ENCODE data around the gene SYT8. TPM values are rescaled to one million over a fixed set of nuclear protein-coding genes. Genes with fewer than 3 reads are reported as not detected.

The SYT8 gene
- total RNA-seq, 4 donors from 2014 or later = not detected

GRCh38 chr11:1826552-1827094, 8.2 kb upstream of the SYT8 start:
- Histone ChIP-seq H3K36me3 (no peaks in the 10 kb centered on the region), H3K27me3 (no peaks in the 10 kb centered on the region), H3K9me3 (no peaks in the 10 kb centered on the region), H3K4me3 (no peak overlapping the region), H3K27ac (no peak overlapping the region), H3K4me1 (no peaks in the 10 kb centered on the region)
- in situ Hi-C loops (cut with MboI; ENCODE audit: low sequenced_read_pairs in 4 of 4) = loop anchor here in 2 of 4 donors (5.0 to 10.0 kb wide), 2 partner anchors 129 to 132 kb away; partner anchors contain the start of gene KRTAP5-6 (in 2 of the 2)
- DNase-seq (no peak), ATAC-seq (no peak)
- TF ChIP-seq CTCF (IDR thresholded peaks at IDR 0.05 in 4 of 5, conservative IDR thresholded peaks at IDR 0.05 in 1 of 5) = no peak
- TF ChIP-seq POLR2A (IDR thresholded peaks at IDR 0.05) = no peak
- intact Hi-C loops (cut with DNase I; ENCODE audit: low total_unique reads) = no loop called here

GRCh38 chr11:1827095-1827813, 7.5 kb upstream of the SYT8 start:
- H3K4me1 ChIP-seq = no peaks in the 10 kb centered on the region

GRCh38 chr11:1827931-1828330, 6.9 kb upstream of the SYT8 start:
- no peaks in the 10 kb centered on the region for H3K36me3 ChIP-seq
- in situ Hi-C loops (cut with MboI; ENCODE audit: low sequenced_read_pairs in 4 of 4) (loop anchor here in 2 of 4 donors (5.0 to 10.0 kb wide), 2 partner anchors 131 to 133 kb away; partner anchors contain the start of gene KRTAP5-6 (in 2 of the 2)), intact Hi-C loops (cut with DNase I; ENCODE audit: low total_unique reads) (no loop called here)
- H3K27ac ChIP-seq = no peak overlapping the region
- ATAC-seq = no peak
- no peaks in the 10 kb centered on the region for H3K4me1 ChIP-seq
- H3K4me3 ChIP-seq = no peak overlapping the region
- TF ChIP-seq CTCF (IDR thresholded peaks at IDR 0.05 in 4 of 5, conservative IDR thresholded peaks at IDR 0.05 in 1 of 5) = no peak
- no peak for TF ChIP-seq POLR2A (IDR thresholded peaks at IDR 0.05)
- no peaks in the 10 kb centered on the region for H3K9me3 ChIP-seq
- no peaks in the 10 kb centered on the region for H3K27me3 ChIP-seq
- no peak for DNase-seq

More at GRCh38 chr11:1827095-1827813, 7.5 kb upstream of the SYT8 start:
- intact Hi-C loops (cut with DNase I; ENCODE audit: low total_unique reads) = no loop called here
- Histone ChIP-seq H3K27me3 (no peaks in the 10 kb centered on the region), H3K27ac (no peak overlapping the region), H3K9me3 (no peaks in the 10 kb centered on the region), H3K4me3 (no peak overlapping the region), H3K36me3 (no peaks in the 10 kb centered on the region)
- in situ Hi-C loops (cut with MboI; ENCODE audit: low sequenced_read_pairs in 4 of 4) = loop anchor here in 2 of 4 donors (5.0 to 10.0 kb wide), 2 partner anchors 130 to 132 kb away; partner anchors contain the start of gene KRTAP5-6 (in 2 of the 2)
- TF ChIP-seq CTCF (IDR thresholded peaks at IDR 0.05 in 4 of 5, conservative IDR thresholded peaks at IDR 0.05 in 1 of 5) (no peak), POLR2A (IDR thresholded peaks at IDR 0.05) (no peak)
- ATAC-seq (peak in 1 of 2 donors; percentile 23), DNase-seq (peak in 1 of 2 donors; percentile 15)

- in situ Hi-C loops (cut with MboI; ENCODE audit: low sequenced_read_pairs in 4 of 4) = loop anchor here in 2 of 4 donors (5.0 to 10.0 kb wide), 2 partner anchors 131 to 134 kb away; partner anchors contain the start of gene KRTAP5-6 (in 2 of the 2)
- no peaks in the 10 kb centered on the region for H3K36me3 ChIP-seq
- intact Hi-C loops (cut with DNase I; ENCODE audit: low total_unique reads) = no loop called here
- no peaks in the 10 kb centered on the region for H3K9me3 ChIP-seq
- TF ChIP-seq CTCF (IDR thresholded peaks at IDR 0.05 in 4 of 5, conservative IDR thresholded peaks at IDR 0.05 in 1 of 5) (no peak), POLR2A (IDR thresholded peaks at IDR 0.05) (no peak)
- ATAC-seq (no peak), DNase-seq (no peak)
- no peaks in the 10 kb centered on the region for H3K4me1 ChIP-seq
- H3K27me3 ChIP-seq = no peaks in the 10 kb centered on the region
- H3K4me3 ChIP-seq = no peak overlapping the region
- H3K27ac ChIP-seq = no peak overlapping the region
Measured at GRCh38 chr11:1828542-1828941, 6.2 kb upstream of the SYT8 start.

All from gastrocnemius medialis (tissue), 4 donors.